NCI-H345 treated with DMSO at 0.1 percent for 48 hours (cell line): ENCODE data around the gene TLE4.

Experiments used
- DNase-seq: peaks from one replicate; lab custom pipeline; 2025; ENCODE audit not compliant: unreplicated experiment; lab: John Stamatoyannopoulos, UW

TLE4 gene

GRCh38 chr9:79765466-79765865, 193.7 kb downstream of the TLE4 start:
- DNase-seq: no peak

GRCh38 chr9:79766091-79766490, 194.3 kb downstream of the TLE4 start:
- no peak for DNase-seq

- DNase-seq: no peak
Measured at GRCh38 chr9:79768194-79768593, 196.4 kb downstream of the TLE4 start.

- no peak for DNase-seq
Measured at GRCh38 chr9:79769476-79770275, 197.9 kb downstream of the TLE4 start.

GRCh38 chr9:79774356-79774755, 202.6 kb downstream of the TLE4 start:
- DNase-seq: no peak
